GM19240 (cell line): ENCODE results near the gene RAB40B.

Experiments
- DNase-seq: peaks from one replicate; pipeline ENCODE4 v3.0.0; 2011; ENCODE audit warnings: low spot score; ENCODE audit not compliant: insufficient read length

RAB40B gene

DNA sequence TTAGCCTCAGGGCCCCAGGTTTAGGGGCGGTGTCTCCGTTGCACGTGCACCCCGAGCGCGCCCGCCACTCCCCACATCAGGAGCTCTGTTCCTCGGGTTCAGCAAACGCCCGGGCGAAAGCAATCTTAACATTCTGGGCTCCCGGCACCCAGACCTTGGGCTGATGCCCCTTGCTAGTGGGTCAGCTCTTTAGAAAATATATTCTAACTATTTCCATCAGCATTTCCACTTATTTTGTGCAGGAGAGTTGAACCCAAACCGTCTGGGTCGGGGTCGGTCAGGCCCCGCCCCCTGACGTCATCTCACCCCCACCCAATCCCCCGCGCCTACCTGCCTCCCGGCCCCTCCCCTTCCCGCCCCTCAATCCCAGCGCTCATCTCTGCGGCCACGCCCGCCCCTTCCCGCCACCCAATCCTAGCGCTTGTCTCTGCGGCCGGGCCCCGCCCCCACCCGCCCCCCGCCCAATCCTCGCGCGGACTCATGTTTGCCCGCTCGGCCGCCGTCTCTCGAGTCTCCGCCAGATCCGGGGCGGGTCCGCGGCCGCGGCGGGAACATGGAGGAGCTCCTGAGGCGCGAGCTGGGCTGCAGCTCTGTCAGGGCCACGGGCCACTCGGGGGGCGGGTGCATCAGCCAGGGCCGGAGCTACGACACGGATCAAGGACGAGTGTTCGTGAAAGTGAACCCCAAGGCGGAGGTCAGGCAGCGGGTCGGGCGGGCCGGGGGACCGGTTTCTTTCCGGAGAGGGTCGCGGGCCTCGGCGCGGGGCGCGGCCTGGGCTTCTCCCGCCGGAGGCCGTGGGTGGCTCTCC is 17.9 kb upstream of the RAB40B start, which contains the start of gene FN3KRP:
Gene FN3KRP, plus strand, starts transcription at position 504 of the 808 bp plus-strand sequence. Its CDS starts 50 bp downstream, at position 554.
- peak; percentile 99 for DNase-seq

DNA sequence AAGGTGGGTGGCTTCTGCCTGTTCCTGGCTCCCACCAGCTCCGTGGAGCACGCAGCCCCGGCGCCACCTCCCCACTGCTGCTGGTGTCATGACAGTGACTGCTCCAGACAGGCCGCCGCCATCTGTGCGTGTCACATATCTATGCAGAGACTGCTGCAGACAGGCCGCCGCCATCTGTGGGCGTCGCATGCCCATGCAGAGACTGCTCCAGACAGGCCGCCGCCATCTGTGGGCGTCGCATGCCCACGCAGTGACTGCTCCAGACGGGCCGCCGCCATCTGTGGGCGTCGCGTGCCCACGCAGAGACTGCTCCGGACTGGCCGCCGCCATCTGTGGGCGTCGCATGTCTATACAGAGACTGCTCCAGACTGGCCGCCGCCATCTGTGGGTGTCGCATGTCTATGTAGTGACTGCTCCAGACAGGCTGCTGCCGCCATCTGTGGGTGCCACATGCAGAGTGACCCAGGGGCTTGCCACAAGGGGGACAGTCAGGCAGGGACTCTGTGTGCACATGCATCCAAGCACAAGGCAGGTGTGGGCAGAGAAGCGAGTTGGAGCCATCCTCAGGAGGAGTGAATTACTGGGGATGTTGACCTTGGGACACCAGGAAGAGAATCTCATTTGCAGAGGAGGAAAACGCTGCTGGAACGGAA is 14.7 kb upstream of the RAB40B start:
- no peak for DNase-seq

DNA sequence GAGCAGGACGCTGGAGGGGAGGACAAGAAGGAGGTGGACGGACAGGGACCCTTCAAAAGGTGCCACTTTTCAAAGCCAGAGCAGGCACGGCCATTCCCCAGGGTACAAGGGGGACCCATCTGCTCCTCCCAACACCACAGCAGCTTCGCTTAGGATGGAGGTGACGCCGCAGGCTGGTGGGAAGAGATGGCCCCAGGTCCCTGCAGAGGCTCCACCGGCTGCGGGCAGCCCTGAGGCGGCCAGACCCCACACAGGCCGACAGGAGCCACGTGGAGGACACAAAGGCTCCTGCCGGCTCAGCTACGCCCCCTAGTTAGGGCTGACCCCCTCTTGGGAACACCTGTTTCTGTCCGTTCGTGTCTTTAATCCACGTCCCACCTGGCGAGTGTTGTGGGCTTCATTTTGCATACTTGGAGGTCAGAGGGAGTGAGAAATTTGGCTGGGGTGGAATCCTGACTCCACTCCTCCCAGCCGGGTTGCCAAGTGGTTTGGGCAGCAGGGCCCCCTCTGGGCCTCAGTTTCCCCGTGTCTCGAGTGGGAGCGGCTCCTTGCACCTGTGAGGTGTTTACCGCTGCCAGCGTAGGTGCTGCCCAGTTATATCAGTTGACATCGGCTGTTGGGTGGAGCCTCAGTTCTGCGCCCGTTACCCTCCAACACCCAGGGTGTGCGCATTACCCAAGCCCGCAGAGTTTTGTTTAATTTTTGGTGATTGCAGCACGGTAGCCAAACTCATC is 12.2 kb upstream of the RAB40B start:
- no peak for DNase-seq

DNA sequence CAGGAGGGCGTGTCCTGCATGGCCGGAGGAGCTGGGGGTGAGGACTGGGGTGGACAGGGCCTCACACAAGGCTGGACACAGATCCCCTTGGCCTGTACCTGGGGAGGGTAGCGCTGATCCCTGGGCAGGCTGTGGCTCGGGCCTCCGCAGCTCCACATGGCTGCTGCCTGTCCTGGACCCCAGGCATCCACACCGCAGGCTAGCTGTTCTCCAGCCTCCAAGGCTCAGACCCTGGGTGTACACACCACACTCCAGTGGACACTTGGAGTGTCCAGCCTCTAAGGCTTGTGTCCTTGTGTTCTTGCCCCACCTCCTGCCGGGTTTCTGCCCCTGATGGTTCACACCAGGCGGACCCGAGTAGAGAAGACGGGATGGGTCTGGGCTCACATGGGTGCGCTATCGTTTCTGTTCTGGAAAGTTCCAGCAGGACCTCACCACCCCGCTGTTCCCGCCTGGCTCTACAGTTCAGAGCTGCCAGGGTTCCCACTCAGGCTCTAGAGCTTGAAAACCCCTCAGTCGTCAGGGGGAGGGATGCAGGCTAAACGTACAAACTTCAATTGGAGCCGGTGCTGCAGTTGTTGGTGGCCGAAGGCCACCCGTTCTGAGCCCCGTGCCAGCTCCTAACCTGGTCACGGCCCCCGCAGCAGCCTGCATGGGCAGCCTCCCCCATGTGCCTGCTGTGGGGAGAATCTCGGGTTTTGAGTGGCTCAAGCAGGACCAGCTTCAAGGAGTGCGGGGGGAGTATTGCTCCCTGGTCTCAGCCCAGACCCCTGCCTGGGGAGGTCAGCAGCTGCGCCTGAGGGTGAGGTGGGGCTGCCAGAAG is 11.4 kb upstream of the RAB40B start:
- DNase-seq = no peak

DNA sequence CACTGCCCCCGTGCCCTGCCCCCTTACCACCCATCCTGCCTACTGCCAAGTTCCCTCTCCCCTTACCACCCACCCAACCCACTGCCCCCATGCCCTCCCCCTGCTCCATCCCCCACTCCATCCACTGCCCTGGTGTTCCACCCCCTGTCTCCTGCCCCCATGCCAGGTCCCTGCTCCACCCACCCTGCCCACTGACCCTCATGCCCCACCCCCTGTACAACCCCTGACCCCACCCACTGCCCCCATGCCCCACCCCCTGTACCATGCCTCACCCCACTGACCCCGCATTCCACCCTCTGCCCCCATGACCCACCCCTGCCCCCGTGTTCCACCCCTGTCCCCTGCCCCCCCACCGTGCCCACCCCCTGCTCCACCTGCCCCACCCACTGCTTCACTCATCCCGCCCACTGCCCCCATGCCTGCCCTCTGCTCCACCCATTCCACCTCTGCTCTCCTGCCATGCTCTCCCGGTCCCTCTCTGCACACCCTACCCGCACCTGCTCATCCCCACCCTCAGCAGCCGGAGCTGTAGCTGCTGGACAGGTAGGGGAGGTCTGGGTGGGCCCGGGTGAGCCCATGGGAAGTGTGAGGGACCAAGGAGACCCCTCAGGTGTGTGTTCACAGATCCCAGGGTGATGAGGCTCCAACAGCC is 10.7 kb upstream of the RAB40B start:
- DNase-seq = no peak

DNA sequence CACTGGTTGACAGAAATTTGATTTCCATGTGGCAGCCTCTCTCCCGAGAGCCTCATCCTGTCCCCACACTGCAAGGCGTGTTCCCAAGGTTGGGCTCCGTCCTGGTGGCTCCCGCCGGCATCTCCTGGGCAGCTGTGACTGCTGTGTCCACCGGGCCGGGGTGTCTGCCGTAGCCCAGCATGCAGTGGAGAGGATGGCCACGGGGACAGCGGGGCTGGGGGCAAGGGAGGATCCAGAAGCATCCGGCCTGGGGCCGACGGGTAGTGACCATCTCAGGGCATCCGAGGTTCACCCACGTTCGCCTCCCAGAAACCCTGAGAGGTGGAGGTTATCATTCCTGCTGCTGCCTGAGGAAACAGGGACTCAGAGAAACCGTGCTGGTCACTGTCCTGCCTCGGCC is 7.3 kb upstream of the RAB40B start:
- DNase-seq = no peak

DNA sequence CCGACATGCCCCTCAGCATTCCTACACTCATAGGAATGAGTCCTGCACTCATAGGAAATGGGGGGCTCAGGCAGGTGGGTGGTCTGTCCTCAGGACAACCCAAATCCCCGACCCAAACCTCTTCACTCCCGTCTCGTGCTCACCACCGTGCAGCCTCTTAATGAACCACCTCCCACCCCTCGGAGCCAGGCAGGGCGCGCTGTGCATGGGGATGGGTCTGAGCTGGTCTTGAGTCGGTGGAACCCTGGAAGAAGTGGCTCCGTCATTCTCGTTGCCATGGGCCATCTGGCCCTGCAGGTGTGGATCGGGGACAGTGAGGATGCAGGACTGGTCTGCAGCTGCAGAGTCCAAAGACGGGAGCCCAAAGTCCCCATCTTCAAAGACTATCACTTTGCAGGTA is 6.4 kb upstream of the RAB40B start:
- no peak for DNase-seq

DNA sequence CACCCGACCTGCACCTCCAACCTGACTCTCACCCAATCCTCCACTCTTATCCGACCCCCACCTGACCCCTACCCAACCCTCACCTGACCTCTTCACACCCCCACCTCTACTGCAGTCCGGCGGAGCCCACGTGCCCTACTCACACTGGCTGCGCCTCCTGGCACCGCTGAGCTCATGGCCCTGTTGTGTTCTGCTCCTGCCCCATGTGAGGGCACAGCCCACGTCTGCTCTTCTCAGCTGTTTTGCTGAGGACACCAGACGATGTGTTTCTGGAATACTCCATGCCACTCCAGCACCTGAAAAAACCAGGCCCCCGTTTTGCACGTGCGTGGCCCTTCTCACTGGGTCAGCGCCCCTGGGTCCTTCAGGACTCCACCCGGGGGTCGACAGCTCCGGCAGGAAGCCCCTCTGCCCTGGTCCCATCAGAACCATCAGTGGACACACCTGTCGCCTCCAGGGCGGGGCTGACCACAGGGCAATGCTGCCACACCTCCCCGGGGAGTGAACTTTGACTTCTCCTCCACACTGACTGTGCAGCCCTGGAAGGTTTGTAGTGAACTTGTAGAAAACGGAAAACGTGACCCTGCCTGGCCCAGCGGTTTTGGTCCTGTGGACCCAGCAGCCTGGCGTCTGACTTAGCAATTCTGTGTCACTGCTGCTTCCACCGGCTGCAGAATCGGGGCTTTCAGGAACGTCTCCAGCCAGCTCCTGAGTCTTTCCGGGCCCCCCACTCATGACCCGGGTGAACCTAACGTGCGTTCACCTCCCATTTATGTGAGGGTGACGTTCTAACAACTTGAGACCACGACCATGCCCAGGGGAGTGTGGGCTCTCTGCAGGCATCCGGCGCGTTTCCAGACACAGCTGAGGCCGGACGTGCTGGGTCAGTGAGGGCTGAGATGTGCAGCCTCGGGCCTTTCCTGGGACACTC is 5.7 kb upstream of the RAB40B start:
- no peak for DNase-seq

DNA sequence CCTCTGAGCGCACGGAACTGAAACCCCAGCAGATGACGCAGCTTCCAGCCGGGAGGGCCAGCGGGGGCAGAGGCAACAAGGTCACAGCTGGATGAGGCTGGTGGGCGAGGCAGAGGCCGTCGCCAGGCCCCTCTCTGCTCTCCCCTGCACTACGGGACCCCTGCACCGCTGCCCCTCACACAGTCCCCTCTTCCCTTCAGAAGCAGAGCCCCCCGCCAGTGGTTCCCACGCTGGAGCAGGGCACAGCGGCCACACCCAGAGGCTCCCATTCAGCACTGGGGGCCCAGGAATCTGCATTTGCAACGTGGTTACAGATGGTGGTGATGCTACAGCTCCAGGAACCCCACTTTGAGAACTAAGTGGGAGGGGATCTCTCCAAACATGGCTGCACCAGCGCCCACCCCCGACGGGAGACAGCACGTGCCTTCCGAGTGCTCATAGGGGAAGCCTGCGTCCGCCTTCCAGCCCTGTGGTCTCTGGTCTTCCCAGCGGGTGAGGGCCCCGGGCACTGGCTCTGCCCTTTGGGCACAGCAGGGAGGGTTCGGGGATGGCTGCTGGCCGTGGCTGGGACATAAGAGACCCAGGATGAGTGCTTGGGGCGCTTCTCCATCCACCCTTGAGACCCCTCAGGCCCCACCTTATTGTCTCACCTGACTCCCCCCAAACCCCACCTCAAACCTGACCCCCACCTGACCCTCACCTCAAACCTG is 4.7 kb upstream of the RAB40B start:
- DNase-seq = no peak

DNA sequence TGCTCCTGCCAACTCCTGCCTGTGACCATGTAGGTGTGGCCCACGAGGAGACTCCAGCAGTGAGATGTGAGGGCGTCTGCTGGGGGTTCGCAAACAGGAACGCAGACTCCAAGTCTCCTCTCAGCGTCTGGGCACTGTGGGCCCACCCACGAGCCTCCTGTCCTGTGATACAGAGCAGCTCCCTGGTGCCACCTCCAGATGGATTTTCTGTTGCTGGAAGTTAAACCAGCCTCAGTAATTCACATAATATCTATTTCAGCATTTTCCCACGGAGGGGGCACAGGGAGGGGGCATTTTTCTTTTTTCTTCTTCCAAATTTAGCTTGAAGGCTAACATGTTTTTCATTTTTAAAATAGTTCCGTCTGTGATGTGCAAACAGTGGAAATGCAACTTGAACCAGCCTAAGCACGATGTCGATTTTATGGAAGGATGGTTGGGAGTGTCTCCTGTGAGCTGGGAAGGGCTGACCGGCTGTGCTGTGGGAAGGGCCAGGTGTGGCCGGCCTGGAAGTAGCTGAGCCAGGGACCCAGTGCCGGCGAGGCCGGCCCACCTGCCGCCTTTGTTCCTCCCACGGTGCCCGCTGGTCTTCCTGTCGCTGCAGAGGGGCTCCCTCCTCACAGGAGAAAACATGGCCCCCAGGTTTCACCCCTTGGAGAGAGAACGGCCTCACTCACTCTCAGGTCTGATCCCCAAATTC is 3.9 kb upstream of the RAB40B start:
- no peak for DNase-seq

DNA sequence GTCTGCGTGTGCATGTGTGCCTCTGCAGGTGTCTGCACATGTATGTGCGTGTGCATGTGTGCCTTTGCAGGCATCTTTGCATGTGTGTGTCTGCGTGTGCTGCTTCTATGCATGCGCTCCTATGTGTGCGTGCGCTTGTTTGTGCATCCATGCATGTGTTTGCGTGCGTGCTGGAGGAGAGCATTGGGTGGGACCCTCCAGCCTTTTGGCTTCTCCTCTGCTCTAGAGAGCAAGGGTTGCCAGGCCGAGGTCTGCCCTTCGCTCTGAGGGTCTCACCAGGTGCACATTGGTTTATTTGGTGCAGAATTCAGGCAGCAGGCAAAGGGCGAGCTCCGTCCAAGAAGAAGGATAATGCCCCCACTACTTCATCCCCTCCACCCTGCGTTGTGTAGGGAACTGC is 1.1 kb upstream of the RAB40B start:
- no peak for DNase-seq

DNA sequence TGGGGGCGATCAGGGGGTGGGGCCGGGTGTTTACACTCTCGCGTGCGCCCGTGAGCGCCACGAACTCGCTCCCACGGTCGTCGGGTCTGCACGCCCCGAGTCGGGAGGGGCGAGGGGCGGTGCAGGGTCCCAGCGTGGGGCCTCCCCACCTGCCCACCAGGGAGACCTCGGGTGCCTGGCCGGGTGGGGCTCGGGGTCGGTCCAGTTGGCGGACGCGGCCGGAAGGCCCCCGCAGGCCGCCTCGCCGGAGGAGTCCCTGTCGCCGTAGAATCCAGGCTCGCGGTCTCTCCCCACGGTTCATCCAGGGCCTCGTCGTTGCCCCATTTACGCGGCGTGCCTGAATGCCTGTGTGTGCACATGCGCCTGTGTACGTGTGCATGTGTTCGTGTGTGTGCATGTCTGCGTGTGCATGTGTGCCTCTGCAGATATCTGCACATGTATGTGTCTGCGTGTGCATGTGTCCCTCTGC is 510 bp upstream of the RAB40B start:
- DNase-seq = no peak

DNA sequence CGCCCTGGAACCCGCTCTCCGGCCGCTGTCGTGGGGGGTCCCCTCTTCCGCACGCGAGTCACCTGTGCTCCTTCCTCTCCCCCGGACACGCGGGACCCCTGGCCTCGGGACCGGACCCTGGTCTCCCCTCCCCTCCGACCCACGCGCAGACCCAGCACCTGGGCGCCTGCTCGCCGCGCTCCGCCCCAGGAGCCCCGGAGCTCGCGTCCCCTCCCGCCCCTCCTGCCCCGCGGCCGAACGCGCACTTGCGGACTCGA is 762 bp downstream of the RAB40B start:
- DNase-seq = no peak

DNA sequence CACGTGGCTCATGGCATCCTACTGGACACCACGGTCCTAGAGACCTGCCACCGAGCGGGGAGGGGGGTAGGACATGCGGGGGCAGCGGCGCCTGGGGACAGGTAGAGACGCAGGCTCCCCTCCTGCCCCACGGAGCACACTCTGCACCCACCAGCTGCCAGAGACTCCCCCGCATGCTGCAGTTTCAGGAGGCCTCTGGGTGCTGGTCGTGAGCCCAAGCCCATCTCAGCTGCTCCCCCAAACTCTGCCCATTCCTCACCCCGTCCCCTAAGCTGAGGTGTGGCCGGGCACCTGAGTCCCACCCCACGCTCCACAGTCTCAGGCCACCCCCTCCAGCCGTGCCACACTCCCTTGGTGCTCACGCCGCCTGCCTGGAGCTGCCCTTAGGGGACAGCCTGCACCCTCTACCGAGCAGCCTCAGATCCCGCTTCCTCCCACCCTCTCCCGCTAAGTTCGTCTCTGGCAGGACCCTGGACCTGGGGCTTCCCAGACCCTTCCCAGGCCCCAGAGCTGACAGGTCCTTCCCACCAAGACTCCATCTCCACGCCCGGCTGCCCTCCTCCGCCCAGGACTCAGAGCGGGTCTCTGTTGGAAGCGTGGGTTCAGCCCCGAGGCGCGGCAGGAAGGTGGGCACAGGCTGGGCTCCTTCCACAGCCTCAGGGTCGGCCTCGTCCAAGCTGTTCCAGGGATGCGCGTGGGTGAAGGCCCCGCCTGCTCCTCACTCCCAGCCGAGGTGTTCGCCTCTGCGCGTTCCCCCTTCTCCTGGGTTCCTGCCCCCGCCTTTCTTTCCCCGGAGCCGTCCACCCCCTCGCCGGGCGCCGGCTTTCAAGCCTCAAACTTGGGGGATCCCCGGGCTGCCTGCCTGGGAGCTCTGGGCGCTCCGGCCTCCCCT is 1.3 kb downstream of the RAB40B start:
- no peak for DNase-seq

DNA sequence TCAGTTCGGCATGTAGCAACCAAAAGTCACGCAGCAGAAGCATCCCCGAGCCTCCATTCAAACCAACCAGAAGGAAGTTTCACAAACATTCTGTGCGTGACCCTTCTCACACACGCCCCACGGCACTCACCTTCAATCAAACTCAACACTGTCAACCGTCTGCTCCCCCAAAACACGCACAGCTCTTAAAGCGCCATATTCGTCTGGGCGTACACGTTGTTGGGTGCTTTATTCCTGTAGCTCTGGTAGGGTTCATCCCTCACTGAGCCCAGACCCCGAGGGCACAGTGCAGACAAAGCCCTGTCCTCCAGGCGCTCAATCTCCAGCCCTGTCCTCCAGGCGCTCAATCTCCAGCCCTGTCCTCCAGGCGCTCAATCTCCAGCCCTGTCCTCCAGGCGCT is 2.2 kb downstream of the RAB40B start:
- no peak for DNase-seq

DNA sequence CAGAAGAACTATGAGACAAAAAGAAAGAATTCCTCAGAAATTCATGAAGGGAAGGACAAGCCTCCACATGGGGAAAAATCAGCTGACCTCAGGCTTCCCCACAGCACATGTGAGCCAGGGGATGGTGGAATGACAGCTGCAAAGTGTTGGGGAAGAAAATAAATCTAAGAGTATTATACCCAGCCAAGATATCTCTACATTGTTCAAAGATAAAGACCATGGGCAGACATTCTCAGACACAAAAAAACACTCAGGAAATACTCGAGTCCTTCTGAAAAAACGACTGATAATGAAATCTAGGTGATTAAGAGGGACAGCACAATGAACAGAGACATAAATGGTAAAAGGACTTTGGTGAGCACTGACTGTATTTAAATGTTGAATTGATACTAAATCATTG is 3.9 kb downstream of the RAB40B start:
- no peak for DNase-seq

DNA sequence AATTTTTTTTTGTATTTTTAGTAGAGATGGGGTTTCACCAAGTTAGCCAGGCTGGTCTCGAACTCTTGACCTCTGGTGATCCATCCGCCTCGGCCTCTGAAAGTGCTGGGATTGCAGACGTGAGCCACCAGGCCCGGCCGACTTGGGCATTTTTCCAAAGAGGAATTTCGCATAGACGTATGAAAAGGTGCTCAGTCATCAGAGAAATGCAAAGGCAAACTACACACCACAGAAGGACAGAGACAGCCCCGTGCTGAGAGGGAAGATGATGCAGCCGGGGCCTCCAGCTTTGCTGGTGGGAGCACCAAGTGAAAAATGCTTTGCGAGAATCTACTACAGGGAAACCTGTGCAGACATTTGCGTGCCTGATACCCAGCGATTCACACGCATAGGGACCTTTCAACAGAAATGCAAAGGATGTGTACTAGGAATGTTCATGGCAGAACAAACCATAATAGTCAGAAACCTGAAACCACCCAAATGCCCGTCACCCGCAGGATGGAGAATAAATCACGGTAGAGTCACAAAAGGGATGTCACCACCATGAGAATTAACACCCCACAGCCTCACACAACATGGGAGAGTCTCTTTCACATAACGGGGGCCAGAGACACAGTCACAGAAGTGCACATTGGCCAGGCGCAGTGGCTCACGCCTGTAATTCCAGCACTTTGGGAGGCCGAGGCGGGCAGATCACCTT is 5.2 kb downstream of the RAB40B start:
- DNase-seq = no peak
